ES-I3 (cell line): ENCODE results near the gene PPP1R12B.
"Not testable (repeated sequence)": the region's sequence is repeated elsewhere in the genome, so short reads cannot be mapped to it uniquely, and the experiment has no call there.

ENCODE experiments used
- H3K36me3 ChIP-seq: 2 replicates; pipeline ENCODE4 v1.6.1; 2013; ENCODE audit warnings: mild to moderate bottlenecking, low read length, control low read depth, moderate library complexity; ENCODE audit not compliant: insufficient read depth
- H3K4me1 ChIP-seq: 2 replicates; pipeline ENCODE4 v1.6.1; 2013; ENCODE audit warnings: mild to moderate bottlenecking, control low read depth, low read length; ENCODE audit not compliant: insufficient read depth
- H3K9ac ChIP-seq: 2 replicates; pipeline ENCODE4 v1.6.1; 2013; ENCODE audit warnings: low read depth, mild to moderate bottlenecking, low read length, moderate library complexity
- H3K9me3 ChIP-seq: 2 replicates; pipeline ENCODE4 v1.6.1; 2013; ENCODE audit warnings: mild to moderate bottlenecking, low read length, moderate library complexity; ENCODE audit not compliant: control insufficient read depth, insufficient read depth

The PPP1R12B gene

GRCh38 chr1:202493112-202493511, 144.6 kb downstream of the PPP1R12B start:
- not testable (repeated sequence) for H3K36me3 ChIP-seq, H3K9me3 ChIP-seq, H3K9ac ChIP-seq, H3K4me1 ChIP-seq

- no peaks in the 10 kb centered on the region for H3K36me3 ChIP-seq
- H3K4me1 ChIP-seq: no peaks in the 10 kb centered on the region
- no peaks in the 10 kb centered on the region for H3K9me3 ChIP-seq
- H3K9ac ChIP-seq: no peak overlapping the region
Observed at GRCh38 chr1:202498542-202498941, 150.0 kb downstream of the PPP1R12B start.

GRCh38 chr1:202499997-202500396, 151.5 kb downstream of the PPP1R12B start:
- not testable (repeated sequence) for H3K9ac ChIP-seq, H3K36me3 ChIP-seq, H3K9me3 ChIP-seq, H3K4me1 ChIP-seq

- Histone ChIP-seq H3K9me3 (no peaks in the 10 kb centered on the region), H3K4me1 (0 out of 2 replicates have a peak, but pooled peaks cover 2% of the 10 kb centered on the region)
Observed at GRCh38 chr1:202501281-202501680, 152.8 kb downstream of the PPP1R12B start.

GRCh38 chr1:202505356-202505755, 156.9 kb downstream of the PPP1R12B start:
- Histone ChIP-seq H3K9me3 (no peaks in the 10 kb centered on the region), H3K4me1 (0 out of 2 replicates have a peak, but pooled peaks cover 2% of the 10 kb centered on the region), H3K9ac (no peak overlapping the region), H3K36me3 (no peaks in the 10 kb centered on the region)

More at GRCh38 chr1:202501281-202501680, 152.8 kb downstream of the PPP1R12B start:
- no peak overlapping the region for H3K9ac ChIP-seq
- no peaks in the 10 kb centered on the region for H3K36me3 ChIP-seq

- H3K36me3 ChIP-seq, H3K4me1 ChIP-seq, H3K9ac ChIP-seq, H3K9me3 ChIP-seq: not testable (repeated sequence)
Observed at GRCh38 chr1:202505880-202506575, 157.5 kb downstream of the PPP1R12B start.

- not testable (repeated sequence) for H3K4me1 ChIP-seq, H3K9ac ChIP-seq, H3K36me3 ChIP-seq, H3K9me3 ChIP-seq
Observed at GRCh38 chr1:202508863-202509262, 160.4 kb downstream of the PPP1R12B start.

GRCh38 chr1:202513875-202514274, 165.4 kb downstream of the PPP1R12B start:
- H3K9me3 ChIP-seq, H3K4me1 ChIP-seq, H3K9ac ChIP-seq, H3K36me3 ChIP-seq: not testable (repeated sequence)

GRCh38 chr1:202516434-202516877, 168.0 kb downstream of the PPP1R12B start:
- Histone ChIP-seq H3K4me1 (no peaks in the 10 kb centered on the region), H3K36me3 (no peaks in the 10 kb centered on the region), H3K9me3 (no peaks in the 10 kb centered on the region), H3K9ac (no peak overlapping the region)

- not testable (repeated sequence) for H3K36me3 ChIP-seq, H3K9me3 ChIP-seq, H3K9ac ChIP-seq, H3K4me1 ChIP-seq
Observed at GRCh38 chr1:202517146-202517545, 168.6 kb downstream of the PPP1R12B start.

- H3K4me1 ChIP-seq, H3K9ac ChIP-seq, H3K36me3 ChIP-seq, H3K9me3 ChIP-seq: not testable (repeated sequence)
Observed at GRCh38 chr1:202518180-202518579, 169.7 kb downstream of the PPP1R12B start.

GRCh38 chr1:202518905-202519304, 170.4 kb downstream of the PPP1R12B start:
- H3K4me1 ChIP-seq, H3K9ac ChIP-seq, H3K36me3 ChIP-seq, H3K9me3 ChIP-seq: not testable (repeated sequence)

GRCh38 chr1:202520129-202520856, 171.8 kb downstream of the PPP1R12B start:
- not testable (repeated sequence) for H3K9me3 ChIP-seq, H3K4me1 ChIP-seq, H3K9ac ChIP-seq, H3K36me3 ChIP-seq

GRCh38 chr1:202520857-202521216, 172.3 kb downstream of the PPP1R12B start:
- H3K9me3 ChIP-seq, H3K36me3 ChIP-seq, H3K4me1 ChIP-seq, H3K9ac ChIP-seq: not testable (repeated sequence)

GRCh38 chr1:202521484-202521883, 173.0 kb downstream of the PPP1R12B start:
- not testable (repeated sequence) for H3K4me1 ChIP-seq, H3K9ac ChIP-seq, H3K9me3 ChIP-seq, H3K36me3 ChIP-seq
